Thymus (tissue), 11 donors: Measurements from ENCODE around the gene OR52B2. TPM values are rescaled to one million over a fixed set of nuclear protein-coding genes. Genes with fewer than 3 reads are reported as not detected.
"Not testable (repeated sequence)": the region's sequence is repeated elsewhere in the genome, so short reads cannot be mapped to it uniquely, and the experiment has no call there.

Experiments
- DNase-seq, 9 donors: peaks; one replicate each; pipeline ENCODE4 v3.0.0-alpha.2; 2013; ENCODE audit warnings: low spot score in 9 of 9, low read depth in 6 of 9, missing footprints in 1 of 9
- H3K27ac ChIP-seq, 2 donors: one replicate each; pipeline ENCODE4 v1.5.1; 2013; ENCODE audit warnings: control low read depth in 1 of 2, low read depth in 1 of 2, low read length in 1 of 2, mild to moderate bottlenecking in 1 of 2, moderate library complexity in 1 of 2
- H3K27me3 ChIP-seq, 2 donors: one replicate each; pipeline ENCODE4 v1.5.1; 2013; ENCODE audit warnings: low read length in 1 of 2; ENCODE audit not compliant: control insufficient read depth in 2 of 2, insufficient read depth in 1 of 2
- H3K36me3 ChIP-seq, 2 donors: one replicate each; pipeline ENCODE4 v1.5.1; 2013; ENCODE audit warnings: low read length in 1 of 2, mild to moderate bottlenecking in 1 of 2, moderate library complexity in 1 of 2; ENCODE audit not compliant: control insufficient read depth in 2 of 2, insufficient read depth in 2 of 2
- H3K4me1 ChIP-seq, 2 donors: one replicate each; pipeline ENCODE4 v1.5.1; 2013; ENCODE audit warnings: low read length in 2 of 2; ENCODE audit not compliant: control insufficient read depth in 2 of 2, insufficient read depth in 2 of 2
- H3K4me3 ChIP-seq, 2 donors: one replicate each; pipeline ENCODE4 v1.5.1; 2013; ENCODE audit warnings: low read length in 2 of 2, control low read depth in 1 of 2, mild to moderate bottlenecking in 1 of 2
- H3K9me3 ChIP-seq, 2 donors: one replicate each; pipeline ENCODE4 v1.5.1; 2013; ENCODE audit warnings: low read length in 1 of 2, mild to moderate bottlenecking in 1 of 2; ENCODE audit not compliant: control insufficient read depth in 2 of 2, insufficient read depth in 1 of 2
- WGBS: extraction: QIAGEN DNeasy Blood & Tissue Kit; methylation state at CpG from one replicate; pipeline ENCODE4 v1.1.7; 2013; 5-methylcytosine and 5-hydroxymethylcytosine counted together
- polyA plus RNA-seq: library from polyadenylated mRNA; stranded (reverse); fragments of 200-250 nt; gene quantifications from one replicate; pipeline ENCODE4 v1.2.3, GENCODE V29; 2013
- total RNA-seq: library from RNA; stranded (reverse); fragments of 120-200 nt; gene quantifications from one replicate; pipeline ENCODE4 v1.2.4, GENCODE V29; 2013
- donor health status: healthy.

OR52B2 gene
- total and polyA plus RNA-seq, 2 donors = not detected

GRCh38 chr11:6191742-6192141 is 21.6 kb upstream of the OR52B2 start:
- Histone ChIP-seq H3K27ac (no peak overlapping the region), H3K9me3 (no peaks in the 10 kb centered on the region), H3K27me3 (no peaks in the 10 kb centered on the region), H3K4me1 (no peaks in the 10 kb centered on the region), H3K4me3 (no peak overlapping the region), H3K36me3 (no peaks in the 10 kb centered on the region)
- no peak for DNase-seq

GRCh38 chr11:6175440-6175839 is 5.3 kb upstream of the OR52B2 start:
- 76% methylated on average over 2 of the region's 2 CpGs for WGBS
- DNase-seq = no peak
- H3K4me1 ChIP-seq = no peaks in the 10 kb centered on the region
- no peak overlapping the region for H3K27ac ChIP-seq
- H3K27me3 ChIP-seq = no peaks in the 10 kb centered on the region
- H3K36me3 ChIP-seq = no peaks in the 10 kb centered on the region
- no peaks in the 10 kb centered on the region for H3K9me3 ChIP-seq
- H3K4me3 ChIP-seq = no peak overlapping the region

- DNase-seq = no peak
- H3K9me3 ChIP-seq = no peaks in the 10 kb centered on the region
- H3K27me3 ChIP-seq = no peaks in the 10 kb centered on the region
- H3K27ac ChIP-seq = no peak overlapping the region
- WGBS = 90% methylated on average over 7 of the region's 7 CpGs
- H3K4me3 ChIP-seq = no peak overlapping the region
- H3K4me1 ChIP-seq = no peaks in the 10 kb centered on the region
- H3K36me3 ChIP-seq = no peaks in the 10 kb centered on the region
Measured at GRCh38 chr11:6156628-6157359, 13.3 kb downstream of the OR52B2 start.

DNA sequence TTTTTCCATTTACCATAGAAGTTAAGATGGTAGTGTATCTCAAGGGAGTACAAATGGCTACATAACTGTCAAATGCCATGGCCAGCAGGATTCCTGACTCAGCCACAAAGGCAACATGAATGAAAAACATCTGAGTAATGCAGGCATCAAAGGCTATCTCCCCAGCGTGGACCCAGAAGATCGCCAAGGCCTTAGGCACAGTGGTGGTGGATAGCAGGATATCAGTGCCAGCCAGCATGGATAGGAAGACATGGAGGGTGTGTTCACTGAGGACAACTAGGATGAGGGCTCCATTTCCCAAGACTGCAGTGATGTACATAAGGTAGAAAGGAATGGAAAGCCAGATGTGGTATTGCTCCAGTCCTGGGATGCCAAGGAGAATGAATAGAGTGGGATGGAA is 18.0 kb downstream of the OR52B2 start:
- no peaks in the 10 kb centered on the region for H3K36me3 ChIP-seq
- 98% methylated on average over 2 of the region's 2 CpGs for WGBS
- no peaks in the 10 kb centered on the region for H3K27me3 ChIP-seq
- H3K4me3 ChIP-seq = no peak overlapping the region
- DNase-seq = no peak
- H3K27ac ChIP-seq = no peak overlapping the region
- H3K9me3 ChIP-seq = no peaks in the 10 kb centered on the region
- no peaks in the 10 kb centered on the region for H3K4me1 ChIP-seq

DNA sequence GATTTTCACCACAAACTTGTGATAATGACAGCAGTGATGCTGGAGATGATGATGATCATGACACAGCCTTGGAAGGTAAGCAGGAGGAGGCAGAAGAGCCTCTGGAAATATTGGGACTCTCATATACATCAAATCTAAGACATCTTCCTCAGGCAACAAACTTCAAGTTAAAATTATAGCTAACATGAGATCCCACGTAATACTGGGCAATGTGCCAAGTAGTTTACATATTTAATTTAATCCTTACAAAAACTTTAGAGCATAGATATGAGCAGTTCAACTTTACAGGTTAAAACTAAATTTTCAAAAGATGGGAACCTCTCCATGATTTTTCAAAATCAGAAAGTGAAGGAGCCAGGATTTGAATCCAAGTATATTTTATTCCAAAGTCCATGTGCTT is 19.0 kb downstream of the OR52B2 start:
- H3K9me3 ChIP-seq = no peaks in the 10 kb centered on the region
- no peak overlapping the region for H3K27ac ChIP-seq
- H3K4me1 ChIP-seq = no peaks in the 10 kb centered on the region
- 50% methylated on average over 1 of the region's 1 CpG for WGBS
- H3K27me3 ChIP-seq = no peaks in the 10 kb centered on the region
- H3K36me3 ChIP-seq = no peaks in the 10 kb centered on the region
- no peak overlapping the region for H3K4me3 ChIP-seq
- DNase-seq = no peak

DNA sequence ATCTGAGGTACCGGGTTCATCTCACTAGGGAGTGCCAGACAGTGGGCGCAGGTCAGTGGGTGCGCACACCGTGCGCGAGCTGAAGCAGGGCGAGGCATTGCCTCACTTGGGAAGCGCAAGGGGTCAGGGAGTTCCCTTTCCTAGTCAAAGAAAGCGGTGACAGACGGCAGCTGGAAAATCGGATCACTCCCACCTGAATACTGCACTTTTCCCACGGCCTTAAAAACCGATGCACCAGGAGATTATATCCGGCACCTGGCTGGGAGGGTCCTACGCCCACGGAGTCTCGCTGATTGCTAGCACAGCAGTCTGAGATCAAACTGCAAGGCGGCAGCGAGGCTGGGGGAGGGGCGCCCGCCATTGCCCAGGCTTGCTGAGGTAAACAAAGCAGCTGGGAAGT is 26.4 kb downstream of the OR52B2 start:
- WGBS = 87% methylated on average over 13 of the region's 21 CpGs
- H3K4me1 ChIP-seq, H3K9me3 ChIP-seq: not testable (repeated sequence)

GRCh38 chr11:6142936-6143335 is 27.2 kb downstream of the OR52B2 start:
- H3K27ac ChIP-seq = no peak overlapping the region
- H3K4me1 ChIP-seq = no peaks in the 10 kb centered on the region
- no peaks in the 10 kb centered on the region for H3K36me3 ChIP-seq
- DNase-seq = no peak
- no peak overlapping the region for H3K4me3 ChIP-seq
- no peaks in the 10 kb centered on the region for H3K27me3 ChIP-seq
- no peaks in the 10 kb centered on the region for H3K9me3 ChIP-seq

More for the DNA sequence above, 26.4 kb downstream of the OR52B2 start:
- not testable (repeated sequence) for DNase-seq, H3K36me3 ChIP-seq, H3K27me3 ChIP-seq, H3K27ac ChIP-seq, H3K4me3 ChIP-seq

DNA sequence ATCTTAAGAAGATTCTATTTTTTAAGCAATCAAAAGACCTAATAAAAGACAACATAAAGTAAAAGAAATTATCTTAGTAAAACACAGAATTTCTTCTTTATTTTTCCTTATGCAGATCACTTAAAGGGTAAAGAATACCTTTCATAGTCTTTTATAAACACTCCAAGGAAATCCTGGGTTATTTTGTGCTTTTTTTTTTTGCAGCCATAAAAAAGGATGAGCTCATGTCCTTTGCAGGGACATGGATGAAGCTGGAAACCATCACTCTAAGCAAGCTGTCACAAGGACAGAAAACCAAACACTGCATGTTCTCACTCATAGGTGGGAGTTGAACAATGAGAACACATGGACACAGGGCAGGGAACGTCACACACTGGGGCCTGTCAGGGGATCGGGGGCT is 34.2 kb downstream of the OR52B2 start:
- not testable (repeated sequence) for H3K4me3 ChIP-seq

GRCh38 chr11:6132431-6132830 is 37.7 kb downstream of the OR52B2 start:
- Histone ChIP-seq H3K9me3 (no peaks in the 10 kb centered on the region), H3K27ac (no peak overlapping the region), H3K27me3 (no peaks in the 10 kb centered on the region), H3K4me3 (no peak overlapping the region), H3K4me1 (no peaks in the 10 kb centered on the region), H3K36me3 (no peaks in the 10 kb centered on the region)
- 94% methylated on average over 1 of the region's 1 CpG for WGBS
- DNase-seq = no peak

More for the DNA sequence above, 34.2 kb downstream of the OR52B2 start:
- not testable (repeated sequence) for H3K4me1 ChIP-seq, H3K9me3 ChIP-seq, H3K27ac ChIP-seq, DNase-seq, H3K36me3 ChIP-seq, H3K27me3 ChIP-seq
- WGBS = 91% methylated on average over 2 of the region's 2 CpGs
